Measurements from ENCODE around the gene CCDC134. TPM values are rescaled to one million over a fixed set of nuclear protein-coding genes. Genes with fewer than 3 reads are reported as not detected.

CCDC134 gene
- total and polyA plus RNA-seq, 2 of the 13 experiments (the other 11 are each of a cell fraction or from before 2014, with no cell fraction given): 4.8 to 17.4 TPM

DNA sequence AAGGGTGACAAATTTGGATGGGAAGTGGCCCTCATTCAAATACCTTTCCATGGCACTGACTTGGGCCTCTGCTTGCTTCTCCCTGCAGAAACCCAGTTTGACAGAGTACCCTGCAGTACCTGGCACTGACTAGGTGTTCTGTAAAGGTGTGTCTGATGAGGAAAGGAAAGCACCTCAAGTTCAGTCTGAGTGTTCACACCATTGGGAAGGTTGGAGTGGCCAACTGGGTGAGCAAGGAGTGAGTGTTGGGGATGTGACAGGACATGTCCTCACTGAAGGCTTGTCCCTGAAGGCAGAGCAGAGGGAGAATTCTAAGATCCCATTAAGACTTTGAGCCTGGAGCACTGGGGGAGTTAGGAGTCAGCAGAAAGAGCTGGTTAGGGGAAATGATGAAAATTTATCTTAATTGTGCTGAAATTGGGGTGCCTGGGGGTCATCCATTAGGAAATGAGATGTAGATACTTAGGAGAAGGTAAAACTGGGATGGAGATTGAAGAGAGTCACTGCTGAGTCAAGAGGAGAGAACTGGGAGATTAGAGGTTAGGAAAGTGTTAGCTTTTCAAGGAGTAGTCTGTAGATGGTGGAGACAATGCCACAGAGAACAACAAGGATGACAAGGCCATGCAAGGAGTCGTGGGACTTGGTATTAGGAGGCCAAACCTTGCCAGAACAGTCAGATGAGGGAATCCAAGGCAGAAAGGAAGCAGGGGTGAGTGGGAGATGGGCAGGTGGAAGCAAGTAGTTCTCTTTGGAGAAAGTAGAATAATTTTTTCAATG, 38.6 kb downstream of the CCDC134 start:
- H3K9me3 ChIP-seq (ENCODE audit: low read length): no peaks in the 10 kb centered on the region
- DNase-seq (ENCODE audit: low spot score) (no peak), ATAC-seq (no peak), FAIRE-seq (no peak)
- in situ Hi-C loops (cut with HindIII; ENCODE audit: extremely low pct_ligation_motif_present, low pct_unique_long_range_greater_than_20kb): no loop called here
- H4K20me1 ChIP-seq (ENCODE audit: insufficient read depth, low read length): peaks cover 49% of the 10 kb centered on the region
- no peak overlapping the region for H3K9ac ChIP-seq (ENCODE audit: insufficient read depth, low read depth, low read length)
- H3K27ac ChIP-seq (ENCODE audit: extremely low read length, insufficient read depth, low read length): peak overlapping the region; percentile 20
- ChIA-PET POLR2A (interaction anchor here (1.4 kb wide), 1 partner anchor 39 kb away, joined by 7 read pairs; the partner anchor contains the start of gene CCDC134), CTCF (ENCODE audit: low intra/inter-chr PET ratio, low total read pairs) (no interaction called here)
- H3K4me1 ChIP-seq (ENCODE audit: insufficient read depth, low read length): peaks cover 94% of the 10 kb centered on the region
- peak overlapping the region; percentile 37; the same call in 1 of the 2 replicates for H3K4me2 ChIP-seq (ENCODE audit: low read depth, low read length)
- TF ChIP-seq ZNF790 (CRISPR knock-in tag; IDR thresholded peaks at IDR 0.05; ENCODE audit: borderline replicate concordance) (no peak), TBL1XR1 (IDR thresholded peaks at IDR 0.05; ENCODE audit: borderline replicate concordance, low read length, partially characterized antibody) (no peak), GZF1 (CRISPR knock-in tag; IDR thresholded peaks at IDR 0.05) (no peak), ZNF567 (CRISPR knock-in tag; IDR thresholded peaks at IDR 0.05; ENCODE audit: borderline replicate concordance) (no peak), NFYB (CRISPR knock-in tag; IDR thresholded peaks at IDR 0.05) (no peak), ZNF143 (CRISPR knock-in tag; IDR thresholded peaks at IDR 0.05) (no peak), ZNF326 (CRISPR knock-in tag; IDR thresholded peaks at IDR 0.05; ENCODE audit: borderline replicate concordance) (no peak), FOSL1 (CRISPR knock-in tag; IDR thresholded peaks at IDR 0.05; ENCODE audit: borderline replicate concordance) (no peak), RBAK (CRISPR knock-in tag; IDR thresholded peaks at IDR 0.05) (no peak), RBFOX2 (IDR thresholded peaks at IDR 0.05; ENCODE audit: low read depth, low read length) (peak; percentile 51; the same call in 1 of the 2 replicates), MIER3 (CRISPR knock-in tag; IDR thresholded peaks at IDR 0.05; ENCODE audit: borderline replicate concordance) (no peak), NFKBIZ (CRISPR knock-in tag; IDR thresholded peaks at IDR 0.05) (no peak), SNAI1 (CRISPR knock-in tag; IDR thresholded peaks at IDR 0.05; ENCODE audit: borderline replicate concordance) (no peak), RBM22 (optimal IDR thresholded peaks at IDR 0.05; ENCODE audit: low read length) (peak; percentile 31)
- TF ChIP-seq, protein P1, sequence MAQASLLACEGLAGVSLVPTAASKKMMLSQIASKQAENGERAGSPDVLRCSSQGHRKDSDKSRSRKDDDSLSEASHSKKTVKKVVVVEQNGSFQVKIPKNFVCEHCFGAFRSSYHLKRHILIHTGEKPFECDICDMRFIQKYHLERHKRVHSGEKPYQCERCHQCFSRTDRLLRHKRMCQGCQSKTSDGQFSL (CRISPR knock-in tag; IDR thresholded peaks at IDR 0.05): no peak
- TF ChIP-seq, protein P2, sequence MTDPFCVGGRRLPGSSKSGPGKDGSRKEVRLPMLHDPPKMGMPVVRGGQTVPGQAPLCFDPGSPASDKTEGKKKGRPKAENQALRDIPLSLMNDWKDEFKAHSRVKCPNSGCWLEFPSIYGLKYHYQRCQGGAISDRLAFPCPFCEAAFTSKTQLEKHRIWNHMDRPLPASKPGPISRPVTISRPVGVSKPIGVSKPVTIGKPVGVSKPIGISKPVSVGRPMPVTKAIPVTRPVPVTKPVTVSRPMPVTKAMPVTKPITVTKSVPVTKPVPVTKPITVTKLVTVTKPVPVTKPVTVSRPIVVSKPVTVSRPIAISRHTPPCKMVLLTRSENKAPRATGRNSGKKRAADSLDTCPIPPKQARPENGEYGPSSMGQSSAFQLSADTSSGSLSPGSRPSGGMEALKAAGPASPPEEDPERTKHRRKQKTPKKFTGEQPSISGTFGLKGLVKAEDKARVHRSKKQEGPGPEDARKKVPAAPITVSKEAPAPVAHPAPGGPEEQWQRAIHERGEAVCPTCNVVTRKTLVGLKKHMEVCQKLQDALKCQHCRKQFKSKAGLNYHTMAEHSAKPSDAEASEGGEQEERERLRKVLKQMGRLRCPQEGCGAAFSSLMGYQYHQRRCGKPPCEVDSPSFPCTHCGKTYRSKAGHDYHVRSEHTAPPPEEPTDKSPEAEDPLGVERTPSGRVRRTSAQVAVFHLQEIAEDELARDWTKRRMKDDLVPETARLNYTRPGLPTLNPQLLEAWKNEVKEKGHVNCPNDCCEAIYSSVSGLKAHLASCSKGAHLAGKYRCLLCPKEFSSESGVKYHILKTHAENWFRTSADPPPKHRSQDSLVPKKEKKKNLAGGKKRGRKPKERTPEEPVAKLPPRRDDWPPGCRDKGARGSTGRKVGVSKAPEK (CRISPR knock-in tag; IDR thresholded peaks at IDR 0.05; ENCODE audit: borderline replicate concordance): no peak
- no TSS peak for BruUV-seq (replicated peaks)
- H3K4me3 ChIP-seq (replicated peaks in 1 of 3; ENCODE audit: insufficient read depth in 1 of 3, low read depth in 2 of 3, low read length in 3 of 3): no peak overlapping the region
- intact Hi-C loops (cut with micrococcal nuclease; ENCODE audit: unreplicated experiment): no loop called here
- H3K36me3 ChIP-seq (replicated peaks in 1 of 2; ENCODE audit: control insufficient read depth in 1 of 2, insufficient read depth in 2 of 2, low read length in 2 of 2): peaks cover 10 to 46% of the 10 kb centered on the region in 2 experiments
- H3K27me3 ChIP-seq (ENCODE audit: control insufficient read depth in 1 of 2, insufficient read depth in 2 of 2, low read length in 2 of 2): no peaks in the 10 kb centered on the region; a peak in 1 of 5 replicates
- peaks cover 95% of the 10 kb centered on the region for H3K79me2 ChIP-seq (ENCODE audit: insufficient read depth, low read length)
- H2AFZ ChIP-seq (ENCODE audit: low read length): no peak overlapping the region
- WGBS (ENCODE audit: low lambda C conversion rate): 86% methylated on average over 1 of the region's 1 CpG
